Mesenchymal stem cell (in vitro differentiated cells and primary cell): Measurements from ENCODE around the gene PRPSAP1.
A peak's percentile ranks its signal among the peaks of the same experiment; 100 is the strongest.

ENCODE experiments used
- DNase-seq: peaks from one replicate; pipeline ENCODE4 v3.0.0-alpha.2; 2013
- H2AFZ ChIP-seq: one replicate; pipeline ENCODE4 v1.6.1; 2013; ENCODE audit warnings: low read depth, mild to moderate bottlenecking, control low read depth, inconsistent platforms, low read length, moderate library complexity
- H2AK5ac ChIP-seq: 2 replicates; pipeline ENCODE4 v1.6.1; 2013; ENCODE audit warnings: low read length, moderate library complexity, mild to moderate bottlenecking, inconsistent platforms; ENCODE audit not compliant: severe bottlenecking
- H2BK120ac ChIP-seq: one replicate; pipeline ENCODE4 v1.6.1; 2013; ENCODE audit warnings: low read depth, mild to moderate bottlenecking, inconsistent platforms, low read length, moderate library complexity
- H2BK12ac ChIP-seq, 2 experiments: one replicate each; pipeline ENCODE4 v1.6.1; 2013; ENCODE audit warnings: inconsistent platforms in 2 of 2, low read length in 2 of 2, mild to moderate bottlenecking in 2 of 2, moderate library complexity in 2 of 2, control low read depth in 1 of 2
- H2BK15ac ChIP-seq: one replicate; pipeline ENCODE4 v1.6.1; 2013; ENCODE audit warnings: mild to moderate bottlenecking, low read depth, inconsistent platforms; ENCODE audit not compliant: poor library complexity, severe bottlenecking
- H2BK5ac ChIP-seq: 2 replicates; pipeline ENCODE4 v1.6.1; 2013; ENCODE audit warnings: low read depth, mild to moderate bottlenecking, low read length, control low read depth, inconsistent platforms; ENCODE audit not compliant: poor library complexity, severe bottlenecking
- H3K14ac ChIP-seq, 2 experiments: one replicate each; pipeline ENCODE4 v1.6.1; 2013; ENCODE audit warnings: inconsistent platforms in 2 of 2, low read length in 2 of 2, control low read depth in 1 of 2, mild to moderate bottlenecking in 1 of 2, moderate library complexity in 1 of 2
- H3K18ac ChIP-seq, 2 experiments: one replicate each; pipeline ENCODE4 v1.6.1; 2013; ENCODE audit warnings: inconsistent platforms in 2 of 2, low read length in 2 of 2, control low read depth in 1 of 2, low read depth in 1 of 2, mild to moderate bottlenecking in 1 of 2
- H3K23ac ChIP-seq, 2 experiments: one replicate each; pipeline ENCODE4 v1.6.1; 2013; ENCODE audit warnings: inconsistent platforms in 2 of 2, low read length in 2 of 2, mild to moderate bottlenecking in 2 of 2, moderate library complexity in 2 of 2, control low read depth in 1 of 2
- H3K27ac ChIP-seq: 2 replicates; pipeline ENCODE4 v1.5.1; 2013; ENCODE audit warnings: mild to moderate bottlenecking, moderate library complexity, low read length, control low read depth, inconsistent platforms; ENCODE audit not compliant: poor library complexity, severe bottlenecking
- H3K27me3 ChIP-seq, 2 experiments: 2 replicates each; pipeline versions ENCODE4 v1.6.1 to v1.7.0; 2013; ENCODE audit warnings: low read length in 2 of 2, mild to moderate bottlenecking in 2 of 2, moderate library complexity in 2 of 2, control low read depth in 1 of 2, inconsistent platforms in 1 of 2; ENCODE audit not compliant: control insufficient read depth in 1 of 2, insufficient read depth in 1 of 2
- H3K36me3 ChIP-seq, 2 experiments: 2 replicates each; pipeline versions ENCODE4 v1.6.1 to v1.7.0; 2013; ENCODE audit warnings: low read length in 2 of 2, control low read depth in 1 of 2, inconsistent platforms in 1 of 2, low read depth in 1 of 2, mild to moderate bottlenecking in 1 of 2; ENCODE audit not compliant: insufficient read depth in 2 of 2, control insufficient read depth in 1 of 2
- H3K4ac ChIP-seq, 2 experiments: one replicate each; pipeline ENCODE4 v1.6.1; 2013; ENCODE audit warnings: inconsistent platforms in 2 of 2, low read length in 2 of 2, mild to moderate bottlenecking in 2 of 2, moderate library complexity in 2 of 2, control low read depth in 1 of 2, low read depth in 1 of 2
- H3K4me1 ChIP-seq: 2 replicates; pipeline ENCODE4 v1.6.1; 2013; ENCODE audit warnings: low read depth, low read length, control low read depth; ENCODE audit not compliant: control insufficient read depth, insufficient read depth
- H3K4me2 ChIP-seq: 2 replicates; pipeline ENCODE4 v1.6.1; 2013; ENCODE audit warnings: low read length, mild to moderate bottlenecking, inconsistent platforms; ENCODE audit not compliant: poor library complexity, severe bottlenecking
- H3K4me3 ChIP-seq, 2 experiments: 2 replicates each; pipeline versions ENCODE4 v1.5.1 to v1.7.0; 2013; ENCODE audit warnings: low read length in 2 of 2, mild to moderate bottlenecking in 2 of 2, control low read depth in 1 of 2, low read depth in 1 of 2; ENCODE audit not compliant: insufficient read depth in 1 of 2
- H3K79me1 ChIP-seq: replicated peaks from 2 replicates; pipeline ENCODE4 v1.6.1; 2013; ENCODE audit warnings: mild to moderate bottlenecking, control low read depth, low read length, inconsistent platforms; ENCODE audit not compliant: poor library complexity, severe bottlenecking
- H3K9ac ChIP-seq: 2 replicates; pipeline ENCODE4 v1.7.0; 2013; ENCODE audit warnings: mild to moderate bottlenecking, low read length, moderate library complexity
- H3K9me3 ChIP-seq: 2 replicates; pipeline ENCODE4 v1.7.0; 2013; ENCODE audit warnings: mild to moderate bottlenecking, low read length; ENCODE audit not compliant: control insufficient read depth
- H4K8ac ChIP-seq: one replicate; pipeline ENCODE4 v1.6.1; 2013; ENCODE audit warnings: inconsistent platforms, mild to moderate bottlenecking, low read length, moderate library complexity
- H4K91ac ChIP-seq: one replicate; pipeline ENCODE4 v1.6.1; 2013; ENCODE audit warnings: mild to moderate bottlenecking, low read length, inconsistent platforms
- WGBS: methylation state at CpG from one replicate; pipeline ENCODE4 v1.1.7; 2013; ENCODE audit warnings: mixed read lengths; 5-methylcytosine and 5-hydroxymethylcytosine counted together

The PRPSAP1 gene

DNA sequence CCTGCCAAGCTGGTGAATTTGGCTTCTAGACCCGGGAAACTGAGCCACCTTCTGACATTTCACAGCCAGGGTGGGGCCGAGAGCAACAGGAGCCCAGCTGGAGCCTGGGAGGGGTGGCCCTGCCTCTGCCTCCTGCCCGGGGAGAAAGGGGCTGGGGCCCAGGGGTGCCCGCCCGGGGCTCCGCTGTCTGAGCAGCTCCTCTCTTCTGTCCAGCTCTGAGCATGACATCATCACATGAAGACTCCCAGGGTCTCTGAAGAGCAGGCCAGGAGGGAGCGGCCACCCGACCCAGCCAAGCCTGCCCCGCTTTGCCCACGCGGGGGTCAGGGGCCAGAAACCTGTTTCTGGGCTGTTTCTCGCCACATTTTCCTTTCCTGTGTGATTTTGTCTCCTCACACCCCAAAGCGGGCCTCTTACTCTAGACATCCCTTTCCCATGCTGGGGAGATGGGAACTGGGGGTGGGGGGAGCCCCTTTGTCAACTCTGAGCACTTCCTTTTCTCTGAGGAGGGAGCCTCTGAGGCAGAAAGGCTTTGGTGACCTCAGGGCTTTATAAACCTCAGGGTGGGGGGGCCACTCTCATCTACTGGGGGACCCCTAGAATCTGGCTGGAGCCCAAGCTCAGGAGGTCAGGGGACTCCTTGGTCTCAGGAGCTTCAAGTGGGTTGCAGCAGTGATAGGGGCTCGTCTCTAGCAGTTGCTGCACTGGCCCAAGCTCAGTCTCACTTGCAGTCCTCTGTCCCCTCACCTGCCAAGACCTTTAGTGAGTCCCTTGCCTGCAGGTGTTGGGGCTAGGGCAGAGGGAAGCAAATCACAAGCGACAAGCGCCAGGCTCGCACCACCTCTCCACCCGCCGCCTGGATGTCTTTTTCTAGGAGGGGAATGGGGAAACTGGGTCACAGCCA is 80.9 kb downstream of the PRPSAP1 start:
- no peaks in the 10 kb centered on the region for H3K9me3 ChIP-seq
- H3K9ac ChIP-seq: peak overlapping the region; percentile 61
- no peak overlapping the region for H4K8ac ChIP-seq
- no peak overlapping the region for H3K27ac ChIP-seq
- H3K79me1 ChIP-seq: peaks cover 16% of the 10 kb centered on the region
- no peak overlapping the region for H3K14ac ChIP-seq
- H2BK12ac ChIP-seq: no peak overlapping the region
- no peak overlapping the region for H3K4ac ChIP-seq
- peaks cover 16 to 55% of the 10 kb centered on the region in 2 experiments for H3K36me3 ChIP-seq
- no peak overlapping the region for H3K4me2 ChIP-seq
- no peak overlapping the region for H2AFZ ChIP-seq
- no peak overlapping the region for H3K23ac ChIP-seq
- DNase-seq: peak; percentile 52
- no peak overlapping the region for H3K4me3 ChIP-seq
- peak overlapping the region; percentile 3 for H2BK5ac ChIP-seq
- H3K18ac ChIP-seq: no peak overlapping the region
- peak overlapping the region; percentile 47 for H2AK5ac ChIP-seq
- H2BK15ac ChIP-seq: no peak overlapping the region
- no peak overlapping the region for H2BK120ac ChIP-seq
- H3K4me1 ChIP-seq: peaks cover 71% of the 10 kb centered on the region
- no peaks in the 10 kb centered on the region for H3K27me3 ChIP-seq
- 89% methylated on average over 16 of the region's 19 CpGs for WGBS
- H4K91ac ChIP-seq: no peak overlapping the region

DNA sequence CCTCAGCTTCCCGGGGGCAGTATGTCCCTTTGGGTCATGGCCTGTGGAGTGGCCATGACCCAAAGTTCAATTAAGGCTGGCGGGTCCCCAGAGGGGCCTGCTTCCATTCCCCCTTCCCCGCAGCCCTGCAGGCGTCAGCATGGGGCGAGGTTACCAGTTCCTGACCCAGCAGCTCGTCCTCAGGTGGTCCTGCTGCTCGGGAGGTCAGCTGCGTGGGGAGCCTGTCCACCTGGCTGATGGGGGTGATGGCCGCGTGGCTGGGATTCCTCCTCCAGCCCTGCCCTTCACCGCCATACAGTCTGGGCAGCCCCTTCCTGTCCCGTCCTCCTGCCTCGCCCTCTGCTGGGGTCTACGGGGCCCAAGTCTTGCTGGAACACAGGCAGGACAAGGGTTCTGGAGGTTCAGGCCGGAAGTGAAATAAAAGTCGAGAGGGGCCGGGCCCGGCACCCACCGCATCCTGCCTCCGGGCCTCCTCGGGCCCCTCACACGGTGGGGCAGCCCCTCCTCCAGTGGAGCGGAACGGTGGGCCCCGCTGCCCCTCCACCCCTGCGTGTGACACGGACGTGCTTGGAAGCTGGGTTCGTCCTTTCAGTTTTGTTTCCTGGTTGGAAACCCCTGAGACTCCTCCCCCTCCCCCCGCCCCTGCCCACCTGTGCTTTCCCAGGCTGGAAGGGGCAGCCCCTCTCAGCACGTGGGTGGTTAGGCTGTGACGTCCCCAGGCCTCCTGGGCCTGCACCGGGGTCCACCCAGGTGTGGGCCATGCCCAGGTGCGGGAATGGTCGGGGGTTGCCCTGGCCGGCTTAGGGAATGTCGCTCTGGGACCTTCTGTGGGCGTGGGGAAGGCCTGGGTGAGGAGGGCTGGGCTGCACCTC is 81.8 kb downstream of the PRPSAP1 start:
- Histone ChIP-seq H2BK15ac (no peak overlapping the region), H3K4me2 (no peak overlapping the region), H3K14ac (no peak overlapping the region), H4K91ac (peak overlapping the region; percentile 75), H2BK12ac (peak overlapping the region in 1 of 2 experiments; percentile 76), H2AFZ (no peak overlapping the region), H4K8ac (peak overlapping the region; percentile 45), H2BK120ac (no peak overlapping the region), H3K36me3 (peaks cover 19 to 49% of the 10 kb centered on the region in 2 experiments), H3K9ac (peak overlapping the region; percentile 61), H3K18ac (peak overlapping the region in 1 of 2 experiments; percentile 28), H3K9me3 (no peaks in the 10 kb centered on the region), H3K4ac (no peak overlapping the region), H3K4me3 (peak overlapping the region in 1 of 2 experiments; percentile 41), H3K23ac (no peak overlapping the region), H2BK5ac (no peak overlapping the region), H3K4me1 (peaks cover 70% of the 10 kb centered on the region), H3K79me1 (peaks cover 16% of the 10 kb centered on the region), H2AK5ac (peak overlapping the region; percentile 47), H3K27me3 (no peaks in the 10 kb centered on the region), H3K27ac (no peak overlapping the region)
- DNase-seq: peak; percentile 41
- 78% methylated on average over 38 of the region's 38 CpGs for WGBS

GRCh38 chr17:76270770-76271668 is 82.7 kb downstream of the PRPSAP1 start:
- no peaks in the 10 kb centered on the region for H3K27me3 ChIP-seq
- no peaks in the 10 kb centered on the region for H3K9me3 ChIP-seq
- WGBS: 98% methylated on average over 14 of the region's 14 CpGs
- H4K91ac ChIP-seq: peak overlapping the region; percentile 62
- H3K23ac ChIP-seq: no peak overlapping the region
- no peak for DNase-seq
- peaks cover 67% of the 10 kb centered on the region for H3K4me1 ChIP-seq
- no peak overlapping the region for H3K4me3 ChIP-seq
- peak overlapping the region; percentile 61 for H3K9ac ChIP-seq
- no peak overlapping the region for H3K18ac ChIP-seq
- peak overlapping the region in 1 of 2 experiments; percentile 25 for H2BK12ac ChIP-seq
- H3K79me1 ChIP-seq: peaks cover 16% of the 10 kb centered on the region
- H3K4me2 ChIP-seq: no peak overlapping the region
- peaks cover 20 to 46% of the 10 kb centered on the region in 2 experiments for H3K36me3 ChIP-seq
- no peak overlapping the region for H2BK120ac ChIP-seq
- no peak overlapping the region for H3K4ac ChIP-seq
- H2AK5ac ChIP-seq: peak overlapping the region; percentile 60
- no peak overlapping the region for H4K8ac ChIP-seq
- no peak overlapping the region for H2BK5ac ChIP-seq
- H2BK15ac ChIP-seq: no peak overlapping the region
- H3K14ac ChIP-seq: peak overlapping the region in 1 of 2 experiments; percentile 81
- H2AFZ ChIP-seq: no peak overlapping the region
- H3K27ac ChIP-seq: no peak overlapping the region
